AG10803 (cell line): ENCODE data around the gene MYL2.
"Not testable (repeated sequence)": the region's sequence is repeated elsewhere in the genome, so short reads cannot be mapped to it uniquely, and the experiment has no call there.

Experiments
- DNase-seq: peaks from one replicate; pipeline ENCODE4 v3.0.0; 2010; ENCODE audit warnings: low read depth
- H3K4me3 ChIP-seq: 2 replicates; pipeline ENCODE4 v1.5.1; 2011; ENCODE audit warnings: mild to moderate bottlenecking, low read length, control low read depth
- CTCF ChIP-seq: conservative IDR thresholded peaks from 2 replicates; pipeline ENCODE4 v1.5.1; 2011; ENCODE audit warnings: mild to moderate bottlenecking, low read length, control low read depth, inconsistent platforms

MYL2 gene

GRCh38 chr12:110920324-110920910 lies at the start of gene MYL2:
Gene MYL2, minus strand, starts transcription at chr12:110920579. Its CDS starts 50 bp downstream, at chr12:110920529.
- DNase-seq, result no peak
- H3K4me3 ChIP-seq, result no peak within 1 kb of the TSS
- no peak for TF ChIP-seq CTCF

GRCh38 chr12:110966081-110966760 lies 45.8 kb upstream of the MYL2 start:
- DNase-seq, result no peak
- no peak overlapping the region for H3K4me3 ChIP-seq
- no peak for TF ChIP-seq CTCF

GRCh38 chr12:110965574-110965973 lies 45.2 kb upstream of the MYL2 start:
- no peak for TF ChIP-seq CTCF
- no peak overlapping the region for H3K4me3 ChIP-seq
- DNase-seq, result no peak

GRCh38 chr12:110960795-110961194 lies 40.4 kb upstream of the MYL2 start:
- no peak for DNase-seq
- no peak for TF ChIP-seq CTCF
- H3K4me3 ChIP-seq, result no peak overlapping the region

GRCh38 chr12:110957652-110958051 lies 37.3 kb upstream of the MYL2 start:
- no peak for TF ChIP-seq CTCF
- H3K4me3 ChIP-seq, result no peak overlapping the region
- DNase-seq, result no peak

- DNase-seq, result no peak
- H3K4me3 ChIP-seq, result no peak overlapping the region
- no peak for TF ChIP-seq CTCF
Observed at GRCh38 chr12:110957159-110957558, 36.8 kb upstream of the MYL2 start.

GRCh38 chr12:110950867-110951266 lies 30.5 kb upstream of the MYL2 start:
- not testable (repeated sequence) for H3K4me3 ChIP-seq, DNase-seq

- H3K4me3 ChIP-seq, DNase-seq: not testable (repeated sequence)
Observed at GRCh38 chr12:110950466-110950865, 30.1 kb upstream of the MYL2 start.
